Neural progenitor cell (in vitro differentiated cells): Measurements from ENCODE around the gene TMEM178B. TPM values are rescaled to one million over a fixed set of nuclear protein-coding genes. Genes with fewer than 3 reads are reported as not detected.
"Not testable (repeated sequence)": the region's sequence is repeated elsewhere in the genome, so short reads cannot be mapped to it uniquely, and the experiment has no call there.

Experiments
- DNase-seq: peaks from one replicate; pipeline ENCODE4 v3.0.0-alpha.2; 2016; ENCODE audit warnings: low spot score
- H2AFZ ChIP-seq: fragments of 200-600 bp; sonication (generic); replicated peaks from 2 replicates; pipeline ENCODE4 v1.6.1; 2016; ENCODE audit warnings: antibody characterized with exemption
- H3F3A ChIP-seq: fragments of 200-600 bp; sonication (generic); 2 replicates; pipeline ENCODE4 v1.6.1; 2016; ENCODE audit warnings: antibody characterized with exemption, low read depth
- H3K27ac ChIP-seq: fragments of 200-600 bp; sonication (generic); 2 replicates; pipeline ENCODE4 v1.5.1; 2016; ENCODE audit warnings: mild to moderate bottlenecking
- H3K27me3 ChIP-seq: fragments of 200-600 bp; sonication (generic); 2 replicates; pipeline ENCODE4 v1.6.1; 2016; ENCODE audit warnings: mild to moderate bottlenecking, moderate library complexity
- H3K36me3 ChIP-seq: fragments of 200-600 bp; sonication (generic); 2 replicates; pipeline ENCODE4 v1.5.1; 2016
- H3K4me1 ChIP-seq: fragments of 200-600 bp; sonication (generic); 2 replicates; pipeline ENCODE4 v1.6.1; 2016; ENCODE audit warnings: mixed run types
- H3K4me2 ChIP-seq: fragments of 200-600 bp; sonication (generic); 2 replicates; pipeline ENCODE4 v1.6.1; 2016
- H3K4me3 ChIP-seq: fragments of 200-600 bp; sonication (generic); 2 replicates; pipeline ENCODE4 v1.5.1; 2016
- H3K79me2 ChIP-seq: fragments of 200-600 bp; sonication (generic); 2 replicates; pipeline ENCODE4 v1.6.1; 2016; ENCODE audit warnings: low read depth
- H3K9ac ChIP-seq: fragments of 200-600 bp; sonication (generic); 2 replicates; pipeline ENCODE4 v1.6.1; 2016
- H3K9me3 ChIP-seq: fragments of 200-600 bp; sonication (generic); 2 replicates; pipeline ENCODE4 v1.5.1; 2016; ENCODE audit warnings: low read depth
- H4K20me1 ChIP-seq: fragments of 200-600 bp; sonication (generic); 2 replicates; pipeline ENCODE4 v1.6.1; 2016; ENCODE audit warnings: low read depth
- H3K27ac Mint-ChIP-seq: 3 replicates; pipeline ENCODE4 v1.8.0; 2021; ENCODE audit warnings: mixed read lengths
- H3K27me3 Mint-ChIP-seq: 2 replicates; pipeline ENCODE4 v1.8.0; 2022; ENCODE audit warnings: low read depth, mild to moderate bottlenecking, inconsistent platforms, moderate library complexity, mixed read lengths; ENCODE audit not compliant: insufficient read depth
- H3K36me3 Mint-ChIP-seq: 3 replicates; pipeline ENCODE4 v1.8.0; 2021; ENCODE audit warnings: mixed read lengths
- H3K4me1 Mint-ChIP-seq: 3 replicates; pipeline ENCODE4 v1.8.0; 2021; ENCODE audit warnings: mixed read lengths
- H3K4me3 Mint-ChIP-seq: 3 replicates; pipeline ENCODE4 v1.8.0; 2021; ENCODE audit warnings: mild to moderate bottlenecking, moderate library complexity, mixed read lengths
- H3K9me3 Mint-ChIP-seq: 3 replicates; pipeline ENCODE4 v1.8.0; 2020; ENCODE audit warnings: mixed read lengths
- EZH2 ChIP-seq: fragments of 200-600 bp; sonication (generic); IDR thresholded peaks from 2 replicates; pipeline ENCODE4 v1.6.1; 2017; ENCODE audit warnings: antibody characterized with exemption, mild to moderate bottlenecking, moderate library complexity
- EZH2phosphoT487 ChIP-seq: fragments of 200-600 bp; sonication (generic); IDR thresholded peaks from 2 replicates; pipeline ENCODE4 v1.6.1; 2017; ENCODE audit warnings: antibody characterized with exemption
- total RNA-seq: library from RNA; depleted of rRNA; stranded (reverse); fragments of >200 nt; gene quantifications from 2 replicates; pipeline ENCODE4 v1.2.3, GENCODE V29; 2015; ENCODE audit warnings: low replicate concordance
- TF ChIP-seq, protein P1 (sequence below): fragments of 200-600 bp; sonication (generic); IDR thresholded peaks from 2 replicates; pipeline ENCODE4 v1.5.1; 2017; ENCODE audit warnings: antibody characterized with exemption, mild to moderate bottlenecking

The TMEM178B gene
- total RNA-seq, 1 donor from 2014 or later: 2.9 TPM

DNA sequence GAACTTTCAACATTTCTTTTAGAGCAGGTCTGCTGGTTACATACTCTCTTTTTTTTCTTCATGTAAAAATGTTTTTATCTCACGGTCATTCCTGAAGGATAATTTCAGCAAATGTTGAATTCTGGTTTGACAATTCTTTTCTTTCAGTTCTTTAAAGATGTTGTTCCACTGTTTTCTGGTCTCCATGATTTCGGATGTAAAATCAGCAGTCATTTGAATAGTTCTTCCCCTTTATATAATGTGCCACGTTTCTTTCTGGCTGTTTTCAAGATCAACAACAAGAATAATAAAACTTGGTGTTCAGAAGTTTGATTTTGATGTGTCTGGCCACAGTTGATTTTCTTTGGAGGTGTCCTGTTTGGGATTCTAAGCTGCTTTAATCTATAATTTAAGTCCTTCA is 45.1 kb upstream of the TMEM178B start:
- no peak overlapping the region for H3K4me3 Mint-ChIP-seq
- TF ChIP-seq, protein P1, sequence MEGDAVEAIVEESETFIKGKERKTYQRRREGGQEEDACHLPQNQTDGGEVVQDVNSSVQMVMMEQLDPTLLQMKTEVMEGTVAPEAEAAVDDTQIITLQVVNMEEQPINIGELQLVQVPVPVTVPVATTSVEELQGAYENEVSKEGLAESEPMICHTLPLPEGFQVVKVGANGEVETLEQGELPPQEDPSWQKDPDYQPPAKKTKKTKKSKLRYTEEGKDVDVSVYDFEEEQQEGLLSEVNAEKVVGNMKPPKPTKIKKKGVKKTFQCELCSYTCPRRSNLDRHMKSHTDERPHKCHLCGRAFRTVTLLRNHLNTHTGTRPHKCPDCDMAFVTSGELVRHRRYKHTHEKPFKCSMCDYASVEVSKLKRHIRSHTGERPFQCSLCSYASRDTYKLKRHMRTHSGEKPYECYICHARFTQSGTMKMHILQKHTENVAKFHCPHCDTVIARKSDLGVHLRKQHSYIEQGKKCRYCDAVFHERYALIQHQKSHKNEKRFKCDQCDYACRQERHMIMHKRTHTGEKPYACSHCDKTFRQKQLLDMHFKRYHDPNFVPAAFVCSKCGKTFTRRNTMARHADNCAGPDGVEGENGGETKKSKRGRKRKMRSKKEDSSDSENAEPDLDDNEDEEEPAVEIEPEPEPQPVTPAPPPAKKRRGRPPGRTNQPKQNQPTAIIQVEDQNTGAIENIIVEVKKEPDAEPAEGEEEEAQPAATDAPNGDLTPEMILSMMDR: no peak

GRCh38 chr7:141032539-141033323 is 41.1 kb upstream of the TMEM178B start:
- H4K20me1 ChIP-seq, H3K36me3 Mint-ChIP-seq, H3K4me3 ChIP-seq, H3K27me3 ChIP-seq, H3K36me3 ChIP-seq, H3K9me3 ChIP-seq, H3K4me1 Mint-ChIP-seq, H3K27ac Mint-ChIP-seq, H3K4me1 ChIP-seq, H3F3A ChIP-seq, H3K9ac ChIP-seq, H3K4me3 Mint-ChIP-seq, DNase-seq, H3K27ac ChIP-seq, H3K4me2 ChIP-seq, H3K79me2 ChIP-seq, H3K27me3 Mint-ChIP-seq: not testable (repeated sequence)
- peaks cover 24% of the 10 kb centered on the region for H3K9me3 Mint-ChIP-seq
- peak overlapping the region; percentile 50 for H2AFZ ChIP-seq

More for the DNA sequence above, 45.1 kb upstream of the TMEM178B start:
- no peak for DNase-seq
- peaks cover 5% of the 10 kb centered on the region for H3K4me1 Mint-ChIP-seq
- H3F3A ChIP-seq: no peaks in the 10 kb centered on the region
- no peaks in the 10 kb centered on the region for H3K79me2 ChIP-seq
- H3K4me3 ChIP-seq: no peak overlapping the region
- H3K4me2 ChIP-seq: no peak overlapping the region
- no peaks in the 10 kb centered on the region for H4K20me1 ChIP-seq
- no peaks in the 10 kb centered on the region for H3K36me3 ChIP-seq
- H3K36me3 Mint-ChIP-seq: peaks cover 3% of the 10 kb centered on the region
- no peaks in the 10 kb centered on the region for H3K4me1 ChIP-seq
- no peak overlapping the region for H3K9ac ChIP-seq
- H2AFZ ChIP-seq: no peak overlapping the region
- H3K9me3 Mint-ChIP-seq: peaks cover 44% of the 10 kb centered on the region
- H3K27me3 ChIP-seq: no peaks in the 10 kb centered on the region
- no peak overlapping the region for H3K27ac ChIP-seq
- H3K9me3 ChIP-seq: peaks cover 12% of the 10 kb centered on the region
- no peak overlapping the region for H3K27ac Mint-ChIP-seq
- peaks cover under 1% of the 10 kb centered on the region for H3K27me3 Mint-ChIP-seq

- H3K4me1 ChIP-seq, H4K20me1 ChIP-seq, H3K27me3 Mint-ChIP-seq, H3K4me1 Mint-ChIP-seq, DNase-seq, H3K4me3 ChIP-seq, H3K27ac Mint-ChIP-seq, H3K79me2 ChIP-seq, H3K9me3 ChIP-seq, H3K36me3 Mint-ChIP-seq, H3K9ac ChIP-seq, H3F3A ChIP-seq, H3K27me3 ChIP-seq, H3K4me2 ChIP-seq, H2AFZ ChIP-seq, H3K27ac ChIP-seq, H3K9me3 Mint-ChIP-seq, H3K4me3 Mint-ChIP-seq, H3K36me3 ChIP-seq: not testable (repeated sequence)
Measured at GRCh38 chr7:141038100-141038499, 35.8 kb upstream of the TMEM178B start.

GRCh38 chr7:141039376-141039775 is 34.5 kb upstream of the TMEM178B start:
- H3K4me3 Mint-ChIP-seq: no peak overlapping the region
- no peaks in the 10 kb centered on the region for H4K20me1 ChIP-seq

More at GRCh38 chr7:141039376-141039775, 34.5 kb upstream of the TMEM178B start:
- Histone ChIP-seq H3K27me3 (no peaks in the 10 kb centered on the region), H3K79me2 (no peaks in the 10 kb centered on the region), H3K36me3 (no peaks in the 10 kb centered on the region), H3K9me3 (no peaks in the 10 kb centered on the region), H3K9ac (no peak overlapping the region), H3K4me1 (no peaks in the 10 kb centered on the region), H3K27ac (no peak overlapping the region), H2AFZ (peak overlapping the region; percentile 34), H3K4me2 (no peak overlapping the region), H3F3A (no peaks in the 10 kb centered on the region), H3K4me3 (no peak overlapping the region)
- TF ChIP-seq EZH2phosphoT487: no peak
- TF ChIP-seq, protein P1: no peak
- no peak for TF ChIP-seq EZH2
- DNase-seq: no peak
- Mint-ChIP-seq H3K9me3 (peaks cover under 1% of the 10 kb centered on the region), H3K36me3 (no peaks in the 10 kb centered on the region), H3K27me3 (no peaks in the 10 kb centered on the region), H3K4me1 (no peaks in the 10 kb centered on the region), H3K27ac (no peak overlapping the region)
